CD8-positive, alpha-beta memory T cell (primary cell): ENCODE results near the gene PLEKHS1. TPM values are rescaled to one million over a fixed set of nuclear protein-coding genes. Genes with fewer than 3 reads are reported as not detected.

Experiments
- polyA plus RNA-seq: library from polyadenylated mRNA; unstranded; fragments of 300-500 nt; fragmentation: Illumina TruSeq; gene quantifications from one replicate; pipeline ENCODE4 v1.2.3, GENCODE V29; 2021
- total RNA-seq, 2 experiments: library from RNA; stranded (reverse); gene quantifications; one replicate each; pipeline ENCODE4 v1.2.3, GENCODE V29; 2021

The PLEKHS1 gene
- total and polyA plus RNA-seq, 3 experiments from 2014 or later, result not detected

Other genes starting within 250 kb of the PLEKHS1 start
- gene HABP2, start 198.6 kb upstream of the PLEKHS1 start, total RNA-seq, result not detected
- not detected for gene HABP2, start 198.6 kb upstream of the PLEKHS1 start, polyA plus RNA-seq
- gene NRAP, start 87.6 kb upstream of the PLEKHS1 start, total RNA-seq, result not detected
- not detected for gene NRAP, start 87.6 kb upstream of the PLEKHS1 start, polyA plus RNA-seq
- gene CASP7, start 71.8 kb upstream of the PLEKHS1 start, total RNA-seq, result 10 to 100 TPM; 21.4 to 23.4 TPM
- gene CASP7, start 71.8 kb upstream of the PLEKHS1 start, polyA plus RNA-seq, result 29.4 TPM
- gene DCLRE1A, start 102.4 kb downstream of the PLEKHS1 start, total RNA-seq, result 10 to 100 TPM; 16.9 to 20.2 TPM
- 6.3 TPM for gene DCLRE1A, start 102.4 kb downstream of the PLEKHS1 start, polyA plus RNA-seq
- 10 to 100 TPM; 30.8 to 33.1 TPM for gene NHLRC2, start 103.0 kb downstream of the PLEKHS1 start, total RNA-seq
- 7.3 TPM for gene NHLRC2, start 103.0 kb downstream of the PLEKHS1 start, polyA plus RNA-seq